Measurements from ENCODE around the gene CAMKMT. TPM values are rescaled to one million over a fixed set of nuclear protein-coding genes. Genes with fewer than 3 reads are reported as not detected.

Gene CAMKMT
- total RNA-seq, 2 experiments from 2014 or later = 12.8 to 19.6 TPM

DNA sequence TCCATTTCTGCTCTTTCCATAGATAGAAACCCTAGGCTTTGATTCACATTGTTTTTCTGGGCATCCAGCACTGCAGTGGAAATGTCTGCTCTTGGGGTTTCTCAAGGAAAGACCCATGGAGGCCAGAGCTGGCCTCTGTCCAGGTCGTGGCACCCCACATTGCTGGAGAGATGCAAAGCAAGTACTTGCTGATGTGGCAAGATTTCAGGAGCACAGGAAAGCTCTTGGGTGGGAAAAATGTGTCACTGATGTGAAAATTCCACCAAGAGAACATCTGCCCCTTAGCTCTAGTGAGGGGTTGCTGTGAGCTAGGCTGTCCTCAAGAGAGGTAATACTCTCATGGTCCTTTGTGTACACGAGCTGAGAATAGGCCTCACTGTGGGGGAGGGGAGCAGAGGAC, 423.7 kb downstream of the CAMKMT start:
- Mint-ChIP-seq H3K4me3 (no peak overlapping the region), H3K27me3 (ENCODE audit: low read depth) (peaks cover 8% of the 10 kb centered on the region), H3K27ac (no peak overlapping the region), H3K9me3 (peaks cover 7% of the 10 kb centered on the region), H3K36me3 (ENCODE audit: low read depth) (no peaks in the 10 kb centered on the region), H3K4me1 (ENCODE audit: low read depth) (no peaks in the 10 kb centered on the region)
- CTCF ChIA-PET = interaction anchor here (1.2 kb wide), 1 partner anchor 10 kb away, joined by 3 read pairs; no protein-coding TSS in a partner anchor
- no peak for DNase-seq
- intact Hi-C loops (cut with micrococcal nuclease) = no loop called here

- Mint-ChIP-seq H3K36me3 (ENCODE audit: low read depth) (no peaks in the 10 kb centered on the region), H3K4me3 (no peak overlapping the region), H3K4me1 (ENCODE audit: low read depth) (no peaks in the 10 kb centered on the region), H3K9me3 (peaks cover 7% of the 10 kb centered on the region), H3K27me3 (ENCODE audit: low read depth) (peaks cover 8% of the 10 kb centered on the region), H3K27ac (no peak overlapping the region)
- DNase-seq = no peak
- intact Hi-C loops (cut with micrococcal nuclease) = no loop called here
- CTCF ChIA-PET = no interaction called here
These were observed 424.5 kb downstream of the CAMKMT start for GRCh38 chr2:44786045-44786816.

GRCh38 chr2:44786817-44787214, 425.1 kb downstream of the CAMKMT start:
- CTCF ChIA-PET = no interaction called here
- H3K9me3 Mint-ChIP-seq = peaks cover 7% of the 10 kb centered on the region
- H3K27ac Mint-ChIP-seq = no peak overlapping the region
- no peaks in the 10 kb centered on the region for H3K4me1 Mint-ChIP-seq (ENCODE audit: low read depth)
- no peaks in the 10 kb centered on the region for H3K36me3 Mint-ChIP-seq (ENCODE audit: low read depth)
- no peak for DNase-seq
- no peak overlapping the region for H3K4me3 Mint-ChIP-seq
- intact Hi-C loops (cut with micrococcal nuclease) = no loop called here
- H3K27me3 Mint-ChIP-seq (ENCODE audit: low read depth) = peaks cover 10% of the 10 kb centered on the region

GRCh38 chr2:44787663-44788062, 425.9 kb downstream of the CAMKMT start:
- Mint-ChIP-seq H3K9me3 (peaks cover 6% of the 10 kb centered on the region), H3K36me3 (ENCODE audit: low read depth) (no peaks in the 10 kb centered on the region), H3K27me3 (ENCODE audit: low read depth) (peaks cover 11% of the 10 kb centered on the region), H3K27ac (no peak overlapping the region), H3K4me3 (no peak overlapping the region), H3K4me1 (ENCODE audit: low read depth) (no peaks in the 10 kb centered on the region)
- CTCF ChIA-PET = no interaction called here
- no peak for DNase-seq
- intact Hi-C loops (cut with micrococcal nuclease) = no loop called here

- no peak for DNase-seq
- Mint-ChIP-seq H3K27ac (no peak overlapping the region), H3K36me3 (ENCODE audit: low read depth) (no peaks in the 10 kb centered on the region), H3K4me1 (ENCODE audit: low read depth) (no peaks in the 10 kb centered on the region), H3K9me3 (peaks cover 7% of the 10 kb centered on the region), H3K4me3 (no peak overlapping the region), H3K27me3 (ENCODE audit: low read depth) (peaks cover 22% of the 10 kb centered on the region)
- CTCF ChIA-PET = no interaction called here
- intact Hi-C loops (cut with micrococcal nuclease) = no loop called here
These were observed 427.7 kb downstream of the CAMKMT start for GRCh38 chr2:44789446-44789845.

DNA sequence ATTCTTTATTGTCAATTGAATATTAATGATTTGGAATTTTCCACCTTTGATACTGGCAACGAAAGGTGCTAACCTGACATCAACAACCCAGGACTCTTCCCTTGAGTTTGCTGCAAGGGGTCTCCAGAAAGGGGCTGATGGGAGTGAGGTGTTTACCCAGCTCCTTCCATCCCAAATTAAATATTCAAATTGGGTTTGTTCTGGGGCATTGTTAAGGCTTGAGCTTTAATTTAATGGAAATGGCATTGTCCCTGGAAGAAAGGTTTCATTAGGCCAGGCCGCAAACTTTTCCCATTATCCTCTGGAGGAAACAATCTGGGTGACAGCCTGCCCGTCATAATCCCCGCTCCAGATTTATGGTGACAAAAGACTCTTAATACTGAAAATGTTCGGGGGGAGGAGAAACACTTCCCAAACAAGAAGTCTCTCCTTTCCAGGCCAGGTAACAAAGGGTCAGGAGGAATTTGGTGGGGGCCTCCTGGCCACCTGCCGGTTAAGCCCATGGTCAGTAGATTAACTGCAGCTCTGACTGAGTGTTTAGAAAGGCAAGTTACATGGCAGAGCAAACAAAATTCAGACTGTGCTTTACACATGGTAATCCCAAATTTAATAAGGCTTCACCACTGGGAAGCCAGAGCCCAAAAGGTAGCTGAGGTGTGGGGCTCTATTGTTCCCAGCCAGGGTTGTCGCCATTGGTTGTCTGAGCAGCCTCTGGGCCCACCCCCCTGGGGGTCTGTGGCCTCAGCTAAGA, 428.4 kb downstream of the CAMKMT start:
- Mint-ChIP-seq H3K4me1 (ENCODE audit: low read depth) (no peaks in the 10 kb centered on the region), H3K9me3 (peaks cover 7% of the 10 kb centered on the region), H3K36me3 (ENCODE audit: low read depth) (no peaks in the 10 kb centered on the region), H3K4me3 (no peak overlapping the region), H3K27ac (no peak overlapping the region), H3K27me3 (ENCODE audit: low read depth) (peaks cover 25% of the 10 kb centered on the region)
- intact Hi-C loops (cut with micrococcal nuclease) = no loop called here
- DNase-seq = no peak
- CTCF ChIA-PET = no interaction called here

GRCh38 chr2:44793322-44793870, 431.6 kb downstream of the CAMKMT start:
- intact Hi-C loops (cut with micrococcal nuclease) = no loop called here
- DNase-seq = no peak
- no peaks in the 10 kb centered on the region for H3K36me3 Mint-ChIP-seq (ENCODE audit: low read depth)
- H3K4me1 Mint-ChIP-seq (ENCODE audit: low read depth) = no peaks in the 10 kb centered on the region
- H3K27me3 Mint-ChIP-seq (ENCODE audit: low read depth) = peaks cover 40% of the 10 kb centered on the region
- CTCF ChIA-PET = no interaction called here
- peaks cover 3% of the 10 kb centered on the region for H3K9me3 Mint-ChIP-seq
- H3K27ac Mint-ChIP-seq = no peak overlapping the region
- H3K4me3 Mint-ChIP-seq = no peak overlapping the region

GRCh38 chr2:44796771-44797170, 435.0 kb downstream of the CAMKMT start:
- no peak overlapping the region for H3K27ac Mint-ChIP-seq
- H3K9me3 Mint-ChIP-seq = peaks cover 3% of the 10 kb centered on the region
- CTCF ChIA-PET = no interaction called here
- peaks cover 60% of the 10 kb centered on the region for H3K27me3 Mint-ChIP-seq (ENCODE audit: low read depth)
- peaks cover 9% of the 10 kb centered on the region for H3K4me1 Mint-ChIP-seq (ENCODE audit: low read depth)
- no peaks in the 10 kb centered on the region for H3K36me3 Mint-ChIP-seq (ENCODE audit: low read depth)
- intact Hi-C loops (cut with micrococcal nuclease) = no loop called here
- DNase-seq = no peak
- H3K4me3 Mint-ChIP-seq = no peak overlapping the region

DNA sequence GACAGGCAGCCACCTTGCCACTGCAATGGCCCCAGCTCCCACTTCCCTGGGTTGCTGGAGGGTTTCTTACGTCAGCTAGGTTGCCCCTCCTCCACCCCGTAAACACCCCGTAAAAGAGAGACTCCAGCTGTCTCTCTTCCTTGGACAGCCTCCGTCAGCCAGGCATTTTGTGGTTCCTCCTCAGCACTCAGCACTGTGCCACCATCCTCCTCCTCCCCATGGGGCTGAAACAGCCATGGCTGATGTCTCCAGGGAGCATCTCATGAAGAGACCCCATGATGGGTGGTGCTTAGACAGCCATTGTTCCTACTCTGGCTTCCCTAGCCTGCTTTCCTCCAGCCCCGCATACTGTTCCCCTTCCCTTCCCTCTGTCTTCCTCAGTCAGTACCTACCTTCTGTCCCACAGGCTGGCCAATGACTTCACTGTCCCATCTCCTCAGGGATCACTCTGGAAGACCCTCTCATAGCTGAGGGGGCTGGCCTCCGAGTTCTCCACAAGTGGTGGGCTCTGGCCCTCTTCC, 436.5 kb downstream of the CAMKMT start:
- H3K27me3 Mint-ChIP-seq (ENCODE audit: low read depth) = peaks cover 62% of the 10 kb centered on the region
- H3K27ac Mint-ChIP-seq = no peak overlapping the region
- DNase-seq = no peak

GRCh38 chr2:44799105-44799504, 437.4 kb downstream of the CAMKMT start:
- intact Hi-C loops (cut with micrococcal nuclease) = no loop called here
- no peak for DNase-seq
- Mint-ChIP-seq H3K27me3 (ENCODE audit: low read depth) (peaks cover 64% of the 10 kb centered on the region), H3K4me1 (ENCODE audit: low read depth) (peaks cover 14% of the 10 kb centered on the region), H3K27ac (no peak overlapping the region), H3K9me3 (peaks cover 1% of the 10 kb centered on the region), H3K36me3 (ENCODE audit: low read depth) (no peaks in the 10 kb centered on the region), H3K4me3 (no peak overlapping the region)
- CTCF ChIA-PET = no interaction called here

More for the DNA sequence above, 436.5 kb downstream of the CAMKMT start:
- CTCF ChIA-PET = no interaction called here
- peaks cover 14% of the 10 kb centered on the region for H3K4me1 Mint-ChIP-seq (ENCODE audit: low read depth)
- no peak overlapping the region for H3K4me3 Mint-ChIP-seq
- intact Hi-C loops (cut with micrococcal nuclease) = no loop called here
- H3K36me3 Mint-ChIP-seq (ENCODE audit: low read depth) = no peaks in the 10 kb centered on the region
- H3K9me3 Mint-ChIP-seq = peaks cover 3% of the 10 kb centered on the region

GRCh38 chr2:44799754-44800153, 438.0 kb downstream of the CAMKMT start:
- peaks cover 61% of the 10 kb centered on the region for H3K27me3 Mint-ChIP-seq (ENCODE audit: low read depth)
- H3K4me1 Mint-ChIP-seq (ENCODE audit: low read depth) = peaks cover 14% of the 10 kb centered on the region
- no peaks in the 10 kb centered on the region for H3K36me3 Mint-ChIP-seq (ENCODE audit: low read depth)
- H3K9me3 Mint-ChIP-seq = no peaks in the 10 kb centered on the region
- CTCF ChIA-PET = no interaction called here
- intact Hi-C loops (cut with micrococcal nuclease) = loop anchor here (5.0 kb wide), 1 partner anchor 143 kb away; the partner anchor contains the start of gene SIX3
- no peak overlapping the region for H3K27ac Mint-ChIP-seq
- no peak for DNase-seq
- H3K4me3 Mint-ChIP-seq = no peak overlapping the region

- peaks cover 72% of the 10 kb centered on the region for H3K27me3 Mint-ChIP-seq (ENCODE audit: low read depth)
- no peak for DNase-seq
- H3K4me3 Mint-ChIP-seq = peak overlapping the region; percentile 1
- H3K9me3 Mint-ChIP-seq = no peaks in the 10 kb centered on the region
- intact Hi-C loops (cut with micrococcal nuclease) = loop anchor here (5.0 kb wide), 1 partner anchor 141 kb away; the partner anchor contains the start of gene SIX3
- peaks cover 14% of the 10 kb centered on the region for H3K4me1 Mint-ChIP-seq (ENCODE audit: low read depth)
- CTCF ChIA-PET = interaction anchor here (0.6 kb wide), 1 partner anchor 1072 kb away, joined by 3 read pairs; no protein-coding TSS in a partner anchor
- H3K36me3 Mint-ChIP-seq (ENCODE audit: low read depth) = no peaks in the 10 kb centered on the region
- H3K27ac Mint-ChIP-seq = no peak overlapping the region
These were observed 439.6 kb downstream of the CAMKMT start for GRCh38 chr2:44801289-44801840.

Data from activated naive CD4-positive, alpha-beta T cell treated with anti-CD3 and anti-CD28 coated beads for 36 hours (primary cell).